Keratinocyte (primary cell): Measurements from ENCODE around the gene PCBP1. TPM values are rescaled to one million over a fixed set of nuclear protein-coding genes. Genes with fewer than 3 reads are reported as not detected.

ENCODE experiments used
- DNase-seq: peaks from one replicate; pipeline ENCODE4 v3.0.0-alpha.2; 2011; ENCODE audit warnings: low read depth, missing footprints, low spot score
- FAIRE-seq: peaks from 2 replicates; lab custom pipeline; 2011; peaks lifted over from hg19 to GRCh38; lab: Jason Lieb, UNC
- H2AFZ ChIP-seq: 2 replicates; pipeline ENCODE4 v1.6.0; 2012; ENCODE audit warnings: low read length, control low read depth, inconsistent platforms; ENCODE audit not compliant: control insufficient read depth
- H3K27ac ChIP-seq: 2 replicates; pipeline ENCODE4 v1.5.1; 2011; ENCODE audit warnings: low read length; ENCODE audit not compliant: control insufficient read depth, insufficient read depth
- H3K27me3 ChIP-seq: 3 replicates; pipeline ENCODE4 v1.6.0; 2011; ENCODE audit warnings: low read length; ENCODE audit not compliant: control insufficient read depth, insufficient read depth; ENCODE audit errors: extremely low read depth
- H3K36me3 ChIP-seq, 2 experiments: 2 replicates in 1 of 2; 3 replicates in 1 of 2; pipeline ENCODE4 v1.5.1; 2011; ENCODE audit warnings: low read length in 2 of 2, mild to moderate bottlenecking in 1 of 2; ENCODE audit not compliant: control insufficient read depth in 2 of 2, insufficient read depth in 2 of 2; ENCODE audit errors: extremely low read depth in 1 of 2
- H3K4me1 ChIP-seq: 3 replicates; pipeline ENCODE4 v1.5.1; 2011; ENCODE audit warnings: low read length; ENCODE audit not compliant: control insufficient read depth, insufficient read depth; ENCODE audit errors: extremely low read depth
- H3K4me2 ChIP-seq: 3 replicates; pipeline ENCODE4 v1.6.0; 2011; ENCODE audit warnings: low read depth, low read length; ENCODE audit not compliant: control insufficient read depth, insufficient read depth; ENCODE audit errors: extremely low read depth
- H3K4me3 ChIP-seq, 3 experiments: fragments of 200-600 bp in 1 of 3; sonication (generic) in 1 of 3; 2 replicates in 2 of 3; 3 replicates in 1 of 3; pipeline ENCODE4 v1.5.1; 2011 to 2016; ENCODE audit warnings: low read length in 3 of 3, mild to moderate bottlenecking in 3 of 3, control low read depth in 2 of 3, inconsistent platforms in 1 of 3, low read depth in 1 of 3, mixed read lengths in 1 of 3, mixed run types in 1 of 3, moderate library complexity in 1 of 3; ENCODE audit not compliant: control insufficient read depth in 2 of 3, insufficient read depth in 2 of 3; ENCODE audit errors: extremely low read depth in 1 of 3
- H3K79me2 ChIP-seq: 2 replicates; pipeline ENCODE4 v1.6.0; 2012; ENCODE audit warnings: low read length; ENCODE audit not compliant: control insufficient read depth, insufficient read depth
- H3K9ac ChIP-seq: 3 replicates; pipeline ENCODE4 v1.6.0; 2011; ENCODE audit warnings: low read length; ENCODE audit not compliant: control insufficient read depth, insufficient read depth; ENCODE audit errors: extremely low read depth
- H3K9me1 ChIP-seq: 3 replicates; pipeline ENCODE4 v1.6.0; 2011; ENCODE audit warnings: low read length; ENCODE audit not compliant: control insufficient read depth, insufficient read depth; ENCODE audit errors: extremely low read depth
- H3K9me3 ChIP-seq: 2 replicates; pipeline ENCODE4 v1.5.1; 2012; ENCODE audit warnings: low read depth, low read length; ENCODE audit not compliant: control insufficient read depth
- H4K20me1 ChIP-seq: 3 replicates; pipeline ENCODE4 v1.6.0; 2011; ENCODE audit warnings: low read length; ENCODE audit not compliant: control insufficient read depth, insufficient read depth; ENCODE audit errors: extremely low read depth
- EZH2 ChIP-seq: IDR thresholded peaks from one replicate; pipeline ENCODE4 v1.6.1; 2012; ENCODE audit warnings: inconsistent platforms, mild to moderate bottlenecking, low read length, moderate library complexity
- dilution Hi-C: fragments of 300-500 bp; cut with MboI; formaldehyde crosslinking; loops from one replicate; pipeline ENCODE4 v1.7.0; 2020; ENCODE audit warnings: low sequenced_read_pairs; ENCODE audit not compliant: extremely low pct_ligation_motif_present
- polyA plus RNA-seq, 5 experiments: library from polyadenylated mRNA; depleted of rRNA in 3 of 5; stranded (reverse) in 3 of 5; stranded (forward) in 1 of 5; unstranded in 1 of 5; fragments of >200 nt; gene quantifications; 1 replicate in 1 of 5; 2 replicates in 3 of 5; 3 replicates in 1 of 5; pipeline versions ENCODE4 v1.2.1 to v1.2.3, GENCODE V29; 2011 to 2012; ENCODE audit warnings: missing spikeins in 2 of 5, low read depth in 1 of 5, low replicate concordance in 1 of 5
- TF ChIP-seq, protein P1 (sequence below), 3 experiments: IDR thresholded peaks in 1 of 3; conservative IDR thresholded peaks in 1 of 3; optimal IDR thresholded peaks in 1 of 3; 2 replicates in 2 of 3; 3 replicates in 1 of 3; pipeline versions ENCODE3 to v1.5.1; 2011; ENCODE audit warnings: low read length in 3 of 3, mild to moderate bottlenecking in 3 of 3, moderate library complexity in 2 of 3, control low read depth in 1 of 3, inconsistent platforms in 1 of 3; ENCODE audit not compliant: insufficient read depth in 2 of 3; ENCODE audit errors: extremely low read depth in 1 of 3

PCBP1 gene
- polyA plus RNA-seq, 1 donor (not counting 4 experiments of a cell fraction or from before 2014, with no cell fraction given) = 86.8 TPM

DNA sequence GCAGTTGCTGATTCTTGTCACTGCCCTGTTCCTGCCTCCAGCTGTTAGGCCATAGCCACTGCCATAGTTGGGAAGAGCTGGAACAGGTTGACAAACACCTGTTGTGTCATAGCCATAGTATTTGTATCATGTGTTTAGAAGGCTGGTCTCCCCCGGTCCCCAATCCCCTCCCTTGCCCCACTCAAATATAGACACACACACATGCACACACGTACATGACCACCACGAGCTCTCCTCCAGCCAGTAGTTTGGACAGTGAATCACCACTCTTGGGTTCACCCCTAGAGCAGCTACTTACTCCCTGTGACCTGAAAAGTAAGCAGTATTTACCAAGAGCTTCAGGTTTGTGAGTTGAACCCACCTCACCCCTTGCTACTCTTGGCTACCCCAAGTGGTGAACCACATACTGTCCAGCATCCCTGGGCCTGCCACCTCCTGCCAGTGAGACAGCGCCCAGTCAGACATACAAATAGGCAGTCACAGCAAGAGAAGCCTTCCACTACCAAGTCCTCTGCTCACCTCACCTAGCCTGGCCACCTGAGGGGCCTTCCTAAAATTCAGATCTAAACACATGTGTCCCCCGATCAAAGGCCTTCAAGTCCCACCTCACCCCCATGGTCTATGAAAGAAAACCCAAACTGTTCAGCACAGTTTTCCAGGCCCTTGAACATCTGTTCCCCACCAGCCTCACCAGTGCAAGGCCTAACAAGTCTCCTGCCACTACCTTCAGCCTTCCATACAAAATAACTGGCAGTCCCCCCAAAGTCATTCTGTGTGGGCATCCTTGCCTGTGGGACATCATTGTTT lies 7.1 kb downstream of the PCBP1 start:
- H3K9ac ChIP-seq = peak overlapping the region; percentile 47
- TF ChIP-seq, protein P1, sequence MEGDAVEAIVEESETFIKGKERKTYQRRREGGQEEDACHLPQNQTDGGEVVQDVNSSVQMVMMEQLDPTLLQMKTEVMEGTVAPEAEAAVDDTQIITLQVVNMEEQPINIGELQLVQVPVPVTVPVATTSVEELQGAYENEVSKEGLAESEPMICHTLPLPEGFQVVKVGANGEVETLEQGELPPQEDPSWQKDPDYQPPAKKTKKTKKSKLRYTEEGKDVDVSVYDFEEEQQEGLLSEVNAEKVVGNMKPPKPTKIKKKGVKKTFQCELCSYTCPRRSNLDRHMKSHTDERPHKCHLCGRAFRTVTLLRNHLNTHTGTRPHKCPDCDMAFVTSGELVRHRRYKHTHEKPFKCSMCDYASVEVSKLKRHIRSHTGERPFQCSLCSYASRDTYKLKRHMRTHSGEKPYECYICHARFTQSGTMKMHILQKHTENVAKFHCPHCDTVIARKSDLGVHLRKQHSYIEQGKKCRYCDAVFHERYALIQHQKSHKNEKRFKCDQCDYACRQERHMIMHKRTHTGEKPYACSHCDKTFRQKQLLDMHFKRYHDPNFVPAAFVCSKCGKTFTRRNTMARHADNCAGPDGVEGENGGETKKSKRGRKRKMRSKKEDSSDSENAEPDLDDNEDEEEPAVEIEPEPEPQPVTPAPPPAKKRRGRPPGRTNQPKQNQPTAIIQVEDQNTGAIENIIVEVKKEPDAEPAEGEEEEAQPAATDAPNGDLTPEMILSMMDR (optimal IDR thresholded peaks at IDR 0.05 in 1 of 3, IDR thresholded peaks at IDR 0.05 in 1 of 3, conservative IDR thresholded peaks at IDR 0.05 in 1 of 3; ENCODE audit: extremely low read depth in 1 of 3, insufficient read depth in 2 of 3, low read length in 3 of 3) = no peak
- H3K27ac ChIP-seq = peak overlapping the region; percentile 56

DNA sequence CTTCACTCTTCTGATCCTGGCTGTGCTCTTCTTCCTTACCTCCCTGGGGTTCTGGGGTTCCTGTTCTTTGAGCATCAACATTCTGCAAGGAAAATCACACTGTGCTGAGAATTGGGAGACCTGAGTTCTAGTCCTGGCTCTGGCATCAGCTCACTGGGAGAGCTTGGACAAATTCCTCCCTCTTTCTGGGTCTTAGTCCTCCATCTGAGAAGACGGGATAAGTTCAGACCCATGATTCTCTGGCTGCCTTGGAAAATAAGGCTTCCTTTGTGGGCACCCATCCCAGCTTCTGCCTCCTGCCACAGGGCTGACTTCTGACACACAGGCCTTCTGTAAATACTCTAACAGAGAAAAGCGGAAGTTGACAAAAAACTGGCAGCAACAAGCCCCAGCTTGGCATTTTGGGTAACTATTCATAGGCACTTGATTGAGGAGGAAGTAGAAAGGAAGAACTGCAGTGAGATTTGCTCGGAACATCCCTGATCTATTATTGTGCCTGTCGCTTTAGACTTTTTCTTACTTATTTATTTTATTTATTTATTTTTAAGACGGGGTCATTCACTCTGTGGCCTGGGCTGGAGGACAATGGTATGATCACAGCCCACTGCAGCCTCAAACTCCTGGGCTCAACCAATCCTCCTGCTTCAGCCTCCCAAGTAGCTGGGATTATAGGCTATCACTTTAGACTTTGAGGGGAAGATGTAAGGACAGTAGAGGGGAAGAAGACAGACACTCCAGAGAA lies 7.9 kb downstream of the PCBP1 start:
- peaks cover under 1% of the 10 kb centered on the region for H3K79me2 ChIP-seq
- H3K4me3 ChIP-seq = no peak overlapping the region
- H4K20me1 ChIP-seq = no peaks in the 10 kb centered on the region
- peak overlapping the region; percentile 47 for H3K9ac ChIP-seq
- H3K4me2 ChIP-seq = peak overlapping the region; percentile 56
- peak overlapping the region; percentile 56 for H3K27ac ChIP-seq
- no peak for TF ChIP-seq EZH2
- TF ChIP-seq, protein P1 (optimal IDR thresholded peaks at IDR 0.05 in 1 of 3, IDR thresholded peaks at IDR 0.05 in 1 of 3, conservative IDR thresholded peaks at IDR 0.05 in 1 of 3; ENCODE audit: extremely low read depth in 1 of 3, insufficient read depth in 2 of 3, low read length in 3 of 3) = no peak
- peak overlapping the region; percentile 89 for H2AFZ ChIP-seq
- H3K36me3 ChIP-seq = no peaks in the 10 kb centered on the region
- DNase-seq = peak; percentile 45
- no peaks in the 10 kb centered on the region for H3K9me3 ChIP-seq
- FAIRE-seq = peak; percentile 43
- H3K9me1 ChIP-seq = no peaks in the 10 kb centered on the region
- H3K4me1 ChIP-seq = peaks cover 13% of the 10 kb centered on the region
- dilution Hi-C loops = no loop called here
- H3K27me3 ChIP-seq = no peaks in the 10 kb centered on the region

More for the DNA sequence above, 7.1 kb downstream of the PCBP1 start:
- dilution Hi-C loops = no loop called here
- FAIRE-seq (no peak), DNase-seq (no peak)
- H3K79me2 ChIP-seq = peaks cover 7% of the 10 kb centered on the region
- no peak overlapping the region for H3K4me3 ChIP-seq
- no peaks in the 10 kb centered on the region for H4K20me1 ChIP-seq
- no peaks in the 10 kb centered on the region for H3K9me1 ChIP-seq
- H3K27me3 ChIP-seq = no peaks in the 10 kb centered on the region
- H2AFZ ChIP-seq = peak overlapping the region; percentile 89
- H3K4me2 ChIP-seq = peak overlapping the region; percentile 56
- H3K9me3 ChIP-seq = no peaks in the 10 kb centered on the region
- H3K36me3 ChIP-seq = no peaks in the 10 kb centered on the region
- peaks cover 16% of the 10 kb centered on the region for H3K4me1 ChIP-seq
